Right atrium auricular region (tissue), 2 donors: ENCODE results near the gene IMPG2. TPM values are rescaled to one million over a fixed set of nuclear protein-coding genes. Genes with fewer than 3 reads are reported as not detected.

Experiments
- DNase-seq: peaks from one replicate; pipeline ENCODE4 v3.0.0-alpha.2; 2019; ENCODE audit warnings: low spot score
- H3K27ac ChIP-seq, 2 donors: fragments of 200-600 bp; sonication (generic); 1 replicate in 1 of 2; 2 replicates in 1 of 2; pipeline ENCODE4 v1.5.1; 2016 to 2019
- H3K27me3 ChIP-seq, 2 donors: fragments of 200-600 bp; sonication (generic); one replicate each; pipeline versions ENCODE4 v1.5.1 to v1.6.0; 2017 to 2019
- H3K36me3 ChIP-seq: fragments of 200-600 bp; sonication (generic); one replicate; pipeline ENCODE4 v1.5.1; 2016
- H3K4me1 ChIP-seq, 2 donors: fragments of 200-600 bp; sonication (generic); one replicate each; pipeline versions ENCODE4 v1.5.1 to v1.6.0; 2017 to 2019
- H3K4me3 ChIP-seq, 2 donors: fragments of 200-600 bp; sonication (generic); 1 replicate in 1 of 2; 2 replicates in 1 of 2; pipeline ENCODE4 v1.5.1; 2017 to 2019; ENCODE audit warnings: mild to moderate bottlenecking in 1 of 2, moderate library complexity in 1 of 2
- H3K9me3 ChIP-seq, 2 donors: fragments of 200-600 bp; sonication (generic); one replicate each; pipeline ENCODE4 v1.5.1; 2019
- total RNA-seq, 2 donors: library from RNA; depleted of rRNA; stranded (reverse); fragments of >200 nt; gene quantifications; one replicate each; pipeline ENCODE4 v1.1.0, GENCODE V29; 2016
- TF ChIP-seq, protein P1 (sequence below), 2 donors: fragments of 200-600 bp; sonication (generic); IDR thresholded peaks; one replicate each; pipeline ENCODE4 v1.5.1; 2019; ENCODE audit warnings: antibody characterized with exemption in 2 of 2

IMPG2 gene
- total RNA-seq, 2 donors from 2014 or later = 0.15 to 0.43 TPM

DNA sequence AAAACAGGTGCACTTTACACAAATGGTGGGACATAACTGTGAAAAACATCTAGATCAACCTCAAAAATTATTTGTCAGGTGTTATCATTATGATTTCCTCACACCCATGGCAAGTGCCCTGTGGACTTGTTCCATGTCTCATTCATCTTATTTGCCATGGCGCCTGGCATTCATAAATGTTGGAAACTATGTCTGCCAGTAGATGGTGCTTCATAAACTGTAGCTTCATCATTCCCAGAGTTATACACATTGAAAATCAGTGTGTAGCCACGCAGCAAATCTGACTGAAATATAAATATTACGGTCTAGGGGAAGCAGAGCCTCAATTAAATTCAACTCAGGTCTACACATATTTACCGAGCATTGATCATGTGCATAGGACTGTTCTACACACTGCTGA lies 90.7 kb downstream of the IMPG2 start:
- no peaks in the 10 kb centered on the region for H3K27me3 ChIP-seq
- H3K4me1 ChIP-seq = no peaks in the 10 kb centered on the region
- H3K36me3 ChIP-seq = no peaks in the 10 kb centered on the region
- H3K4me3 ChIP-seq = no peak overlapping the region
- no peak overlapping the region for H3K27ac ChIP-seq
- no peaks in the 10 kb centered on the region for H3K9me3 ChIP-seq
- TF ChIP-seq, protein P1, sequence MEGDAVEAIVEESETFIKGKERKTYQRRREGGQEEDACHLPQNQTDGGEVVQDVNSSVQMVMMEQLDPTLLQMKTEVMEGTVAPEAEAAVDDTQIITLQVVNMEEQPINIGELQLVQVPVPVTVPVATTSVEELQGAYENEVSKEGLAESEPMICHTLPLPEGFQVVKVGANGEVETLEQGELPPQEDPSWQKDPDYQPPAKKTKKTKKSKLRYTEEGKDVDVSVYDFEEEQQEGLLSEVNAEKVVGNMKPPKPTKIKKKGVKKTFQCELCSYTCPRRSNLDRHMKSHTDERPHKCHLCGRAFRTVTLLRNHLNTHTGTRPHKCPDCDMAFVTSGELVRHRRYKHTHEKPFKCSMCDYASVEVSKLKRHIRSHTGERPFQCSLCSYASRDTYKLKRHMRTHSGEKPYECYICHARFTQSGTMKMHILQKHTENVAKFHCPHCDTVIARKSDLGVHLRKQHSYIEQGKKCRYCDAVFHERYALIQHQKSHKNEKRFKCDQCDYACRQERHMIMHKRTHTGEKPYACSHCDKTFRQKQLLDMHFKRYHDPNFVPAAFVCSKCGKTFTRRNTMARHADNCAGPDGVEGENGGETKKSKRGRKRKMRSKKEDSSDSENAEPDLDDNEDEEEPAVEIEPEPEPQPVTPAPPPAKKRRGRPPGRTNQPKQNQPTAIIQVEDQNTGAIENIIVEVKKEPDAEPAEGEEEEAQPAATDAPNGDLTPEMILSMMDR (IDR thresholded peaks at IDR 0.05) = peak in 1 of 2 donors; percentile 44
- DNase-seq = no peak

DNA sequence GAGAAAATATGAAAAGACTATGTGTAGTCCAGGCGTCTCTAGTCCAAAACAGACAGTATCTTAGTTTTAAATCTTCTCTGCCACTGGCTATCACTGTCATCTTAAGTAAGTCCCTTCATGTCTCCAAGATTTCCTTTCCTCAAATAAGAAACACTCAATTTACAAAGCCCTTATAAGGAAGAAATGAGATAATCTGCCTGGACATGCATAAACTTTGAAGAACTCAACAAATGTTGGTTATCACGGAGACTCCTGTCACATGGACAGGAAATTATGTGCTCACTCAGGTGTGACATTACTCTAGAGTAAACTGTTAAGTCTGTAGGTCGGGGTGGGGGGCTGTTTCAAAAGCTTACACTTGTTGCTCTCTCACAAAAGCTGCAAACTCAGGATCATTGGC lies 91.9 kb downstream of the IMPG2 start:
- DNase-seq = no peak
- Histone ChIP-seq H3K36me3 (no peaks in the 10 kb centered on the region), H3K27ac (no peak overlapping the region), H3K27me3 (no peaks in the 10 kb centered on the region), H3K9me3 (no peaks in the 10 kb centered on the region), H3K4me3 (no peak overlapping the region), H3K4me1 (no peaks in the 10 kb centered on the region)
- TF ChIP-seq, protein P1 (IDR thresholded peaks at IDR 0.05) = no peak

DNA sequence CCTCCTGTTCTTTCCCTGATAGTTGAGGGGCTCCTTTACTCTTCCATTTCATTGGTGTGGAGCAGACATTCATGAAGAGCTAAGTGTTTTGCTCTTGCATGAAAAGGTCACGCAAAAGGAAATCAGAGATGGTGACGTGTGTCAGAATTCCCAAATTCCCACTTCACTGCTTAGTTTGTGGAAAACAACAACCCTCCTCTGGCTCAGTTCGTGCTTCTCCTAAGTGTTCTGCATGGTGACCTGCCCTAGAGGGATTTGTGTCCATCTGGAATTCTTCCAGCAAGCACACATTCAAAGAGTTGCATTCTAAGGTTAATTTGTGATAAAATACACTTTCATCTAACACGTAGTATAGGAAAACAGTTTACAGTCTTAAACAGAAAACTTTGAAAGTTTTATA lies 95.6 kb downstream of the IMPG2 start:
- H3K27me3 ChIP-seq = no peaks in the 10 kb centered on the region
- TF ChIP-seq, protein P1 (IDR thresholded peaks at IDR 0.05) = no peak
- H3K27ac ChIP-seq = no peak overlapping the region
- no peak for DNase-seq
- no peak overlapping the region for H3K4me3 ChIP-seq
- peaks cover 0 to 3% of the 10 kb centered on the region in 2 donors for H3K9me3 ChIP-seq
- H3K36me3 ChIP-seq = no peaks in the 10 kb centered on the region
- no peaks in the 10 kb centered on the region for H3K4me1 ChIP-seq

DNA sequence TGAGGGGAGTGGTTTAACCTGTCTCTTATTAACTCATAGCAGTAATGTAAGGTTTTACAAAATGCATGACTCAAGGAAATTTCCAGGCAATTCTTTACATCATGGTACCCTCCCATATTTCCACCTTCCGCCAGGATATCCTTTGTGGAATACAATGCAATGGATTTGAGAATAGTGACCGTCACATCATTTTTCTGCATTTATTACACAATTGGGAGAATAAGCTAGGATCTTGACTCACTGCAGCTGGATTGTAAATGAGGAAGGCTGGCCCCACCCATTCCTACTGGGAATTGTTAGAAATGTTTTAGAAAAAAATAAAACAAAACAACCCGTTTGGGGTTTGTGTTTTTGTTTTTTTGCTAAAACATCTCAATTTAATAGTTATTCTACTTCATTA lies 97.4 kb downstream of the IMPG2 start:
- no peaks in the 10 kb centered on the region for H3K27me3 ChIP-seq
- TF ChIP-seq, protein P1 (IDR thresholded peaks at IDR 0.05) = no peak
- no peaks in the 10 kb centered on the region for H3K4me1 ChIP-seq
- no peaks in the 10 kb centered on the region for H3K36me3 ChIP-seq
- no peak overlapping the region for H3K27ac ChIP-seq
- H3K9me3 ChIP-seq = peaks cover 0 to 9% of the 10 kb centered on the region in 2 donors
- no peak for DNase-seq
- H3K4me3 ChIP-seq = no peak overlapping the region

GRCh38 chr3:101219842-101220560 lies 100.4 kb downstream of the IMPG2 start:
- Histone ChIP-seq H3K36me3 (no peaks in the 10 kb centered on the region), H3K27me3 (no peaks in the 10 kb centered on the region), H3K9me3 (peaks cover 0 to 9% of the 10 kb centered on the region in 2 donors), H3K27ac (no peak overlapping the region), H3K4me3 (no peak overlapping the region), H3K4me1 (no peaks in the 10 kb centered on the region)
- no peak for DNase-seq
- TF ChIP-seq, protein P1 (IDR thresholded peaks at IDR 0.05) = no peak
